Fibroblast of pulmonary artery (primary cell): Measurements from ENCODE around the gene ATAD3A.
"Not testable (repeated sequence)": the region's sequence is repeated elsewhere in the genome, so short reads cannot be mapped to it uniquely, and the experiment has no call there.

Source experiments
- DNase-seq: peaks from one replicate; pipeline ENCODE4 v3.0.0-alpha.2; 2010; ENCODE audit warnings: low read depth
- H3K4me3 ChIP-seq: replicated peaks from 2 replicates; pipeline ENCODE4 v1.5.1; 2011; ENCODE audit warnings: low read depth, mild to moderate bottlenecking, control low read depth, low read length, moderate library complexity
- CTCF ChIP-seq: IDR thresholded peaks from 2 replicates; pipeline ENCODE4 v1.5.1; 2011; ENCODE audit warnings: mild to moderate bottlenecking, control low read depth, low read length, inconsistent platforms; ENCODE audit errors: missing control alignments

The ATAD3A gene

GRCh38 chr1:1553821-1554494 is 42.0 kb downstream of the ATAD3A start:
- H3K4me3 ChIP-seq = no peak overlapping the region
- TF ChIP-seq CTCF = no peak
- DNase-seq = no peak

GRCh38 chr1:1554550-1554925 is 42.6 kb downstream of the ATAD3A start:
- no peak overlapping the region for H3K4me3 ChIP-seq
- no peak for DNase-seq
- TF ChIP-seq CTCF = no peak

GRCh38 chr1:1554926-1555915 is 43.3 kb downstream of the ATAD3A start:
- peak; percentile 80 for DNase-seq
- TF ChIP-seq CTCF = no peak

GRCh38 chr1:1556505-1556904 is 44.5 kb downstream of the ATAD3A start:
- H3K4me3 ChIP-seq = no peak overlapping the region

More at GRCh38 chr1:1554926-1555915, 43.3 kb downstream of the ATAD3A start:
- H3K4me3 ChIP-seq = no peak overlapping the region

GRCh38 chr1:1556961-1557360 is 45.0 kb downstream of the ATAD3A start:
- DNase-seq, H3K4me3 ChIP-seq: not testable (repeated sequence)

More at GRCh38 chr1:1556505-1556904, 44.5 kb downstream of the ATAD3A start:
- DNase-seq = no peak
- no peak for TF ChIP-seq CTCF

- not testable (repeated sequence) for H3K4me3 ChIP-seq, DNase-seq
Measured at GRCh38 chr1:1557688-1558087, 45.7 kb downstream of the ATAD3A start.

GRCh38 chr1:1558591-1558990 is 46.6 kb downstream of the ATAD3A start:
- TF ChIP-seq CTCF = no peak

More at GRCh38 chr1:1558591-1558990, 46.6 kb downstream of the ATAD3A start:
- DNase-seq = no peak
- H3K4me3 ChIP-seq = no peak overlapping the region
